CD4-positive, alpha-beta T cell (primary cell): ENCODE results near the gene RAD51B. TPM values are rescaled to one million over a fixed set of nuclear protein-coding genes. Genes with fewer than 3 reads are reported as not detected.

Source experiments
- ATAC-seq: fragments of 200-7000 bp; cut with Tn5 transposase; one replicate; pipeline ENCODE4 v1.10.0; 2022; ENCODE audit warnings: mild to moderate bottlenecking; ENCODE audit not compliant: poor library complexity
- CTCF ChIA-PET: fragments of 350-600 bp; sonication (Branson Sonifier 250); formaldehyde crosslinking; loops from one replicate; lab custom pipeline; 2021; ENCODE audit warnings: antibody characterized with exemption, inconsistent platforms; lab: Charles Lee
- POLR2A ChIA-PET: fragments of 350-600 bp; sonication (Branson Sonifier 250); formaldehyde crosslinking; loops from one replicate; lab custom pipeline; 2021; ENCODE audit warnings: antibody characterized with exemption, inconsistent platforms; lab: Charles Lee
- DNase-seq, 14 experiments: peaks; one replicate each; pipeline ENCODE4 v3.0.0-alpha.2; 2013 to 2020; ENCODE audit warnings: mixed read lengths in 2 of 14
- H3K27ac ChIP-seq, 2 donors: one replicate each; pipeline versions ENCODE4 v1.5.1 to v1.7.0; 2013; ENCODE audit warnings: low read length in 2 of 2, low read depth in 1 of 2, mild to moderate bottlenecking in 1 of 2
- H3K27me3 ChIP-seq, 2 experiments: 1 replicate in 1 of 2; 2 replicates in 1 of 2; pipeline versions ENCODE4 v1.6.1 to v1.7.0; 2013; ENCODE audit warnings: low read length in 2 of 2, control low read depth in 1 of 2, mild to moderate bottlenecking in 1 of 2, moderate library complexity in 1 of 2; ENCODE audit not compliant: insufficient read depth in 2 of 2, control insufficient read depth in 1 of 2
- H3K36me3 ChIP-seq: one replicate; pipeline ENCODE4 v1.6.1; 2013; ENCODE audit warnings: low read length, control low read depth; ENCODE audit not compliant: insufficient read depth
- H3K4me1 ChIP-seq: one replicate; pipeline ENCODE4 v1.6.1; 2013; ENCODE audit warnings: low read length, control low read depth; ENCODE audit not compliant: insufficient read depth
- H3K4me3 ChIP-seq: one replicate; pipeline ENCODE4 v1.5.1; 2013; ENCODE audit warnings: mild to moderate bottlenecking, low read length, moderate library complexity
- H3K9me3 ChIP-seq, 2 experiments: 1 replicate in 1 of 2; 2 replicates in 1 of 2; pipeline versions ENCODE4 v1.6.1 to v1.7.0; 2013; ENCODE audit warnings: low read length in 2 of 2, mild to moderate bottlenecking in 2 of 2, control low read depth in 1 of 2, moderate library complexity in 1 of 2; ENCODE audit not compliant: control insufficient read depth in 1 of 2, insufficient read depth in 1 of 2
- H3K27ac Mint-ChIP-seq: one replicate; pipeline ENCODE4 v1.8.0; 2020; ENCODE audit warnings: mixed read lengths
- H3K27me3 Mint-ChIP-seq: one replicate; pipeline ENCODE4 v1.8.0; 2021; ENCODE audit warnings: mixed read lengths
- H3K36me3 Mint-ChIP-seq: one replicate; pipeline ENCODE4 v1.8.0; 2021; ENCODE audit warnings: low read depth, mixed read lengths
- H3K4me1 Mint-ChIP-seq: one replicate; pipeline ENCODE4 v1.8.0; 2021; ENCODE audit warnings: low read depth, mixed read lengths
- H3K4me3 Mint-ChIP-seq: one replicate; pipeline ENCODE4 v1.8.0; 2020; ENCODE audit warnings: mild to moderate bottlenecking, mixed read lengths
- H3K9me3 Mint-ChIP-seq: one replicate; pipeline ENCODE4 v1.8.0; 2020; ENCODE audit warnings: mixed read lengths
- CTCF ChIP-seq: fragments of 200-600 bp; IDR thresholded peaks from one replicate; pipeline ENCODE4 v1.8.0; 2022; ENCODE audit warnings: antibody characterized with exemption, mild to moderate bottlenecking
- intact Hi-C, 2 experiments: fragments of 100-400 bp; cut with DNase I in 1 of 2; cut with micrococcal nuclease in 1 of 2; formaldehyde crosslinking; loops; one replicate each; pipeline versions ENCODE4 v1.15.1 to v1.9.0; 2023 to 2025; cut with DNase I, micrococcal nuclease
- total RNA-seq, 174 experiments: library from RNA in 2 of 174; stranded (reverse) in 2 of 174; gene quantifications; one replicate each; pipeline ENCODE4 v1.2.3 and lab custom pipeline; 2021 to 2026

The RAD51B gene
- total RNA-seq, 2 experiments from 2014 or later: 18.4 to 20.0 TPM

GRCh38 chr14:68722968-68723566 lies 903.5 kb downstream of the RAD51B start:
- no peaks in the 10 kb centered on the region for H3K27me3 Mint-ChIP-seq
- peaks cover 11% of the 10 kb centered on the region for H3K4me1 Mint-ChIP-seq
- ChIA-PET POLR2A (no interaction called here), CTCF (interaction anchor here (1.3 kb wide), 1 partner anchor 14 kb away, joined by 3 read pairs; no protein-coding TSS in a partner anchor)
- intact Hi-C loops: no loop called here
- no peak for ATAC-seq
- no peak for DNase-seq
- Histone ChIP-seq H3K4me1 (peaks cover 6% of the 10 kb centered on the region), H3K27ac (no peak overlapping the region), H3K27me3 (no peaks in the 10 kb centered on the region), H3K9me3 (peaks cover 0 to 5% of the 10 kb centered on the region in 2 experiments), H3K4me3 (no peak overlapping the region), H3K36me3 (no peaks in the 10 kb centered on the region)
- no peaks in the 10 kb centered on the region for H3K36me3 Mint-ChIP-seq
- H3K27ac Mint-ChIP-seq: no peak overlapping the region
- no peak for TF ChIP-seq CTCF
- H3K9me3 Mint-ChIP-seq: no peaks in the 10 kb centered on the region
- no peak overlapping the region for H3K4me3 Mint-ChIP-seq

GRCh38 chr14:68723808-68724268 lies 904.3 kb downstream of the RAD51B start:
- Mint-ChIP-seq H3K27ac (no peak overlapping the region), H3K36me3 (no peaks in the 10 kb centered on the region), H3K4me3 (no peak overlapping the region), H3K4me1 (peaks cover 13% of the 10 kb centered on the region), H3K27me3 (no peaks in the 10 kb centered on the region), H3K9me3 (no peaks in the 10 kb centered on the region)
- H3K27me3 ChIP-seq: no peaks in the 10 kb centered on the region
- H3K4me1 ChIP-seq: peaks cover 3% of the 10 kb centered on the region
- H3K9me3 ChIP-seq: peaks cover 0 to 5% of the 10 kb centered on the region in 2 experiments
- no peak for TF ChIP-seq CTCF
- ATAC-seq (no peak), DNase-seq (no peak)
- CTCF ChIA-PET: no interaction called here
- POLR2A ChIA-PET: no interaction called here
- H3K27ac ChIP-seq: no peak overlapping the region
- intact Hi-C loops: no loop called here
- H3K36me3 ChIP-seq: no peaks in the 10 kb centered on the region
- no peak overlapping the region for H3K4me3 ChIP-seq

GRCh38 chr14:68724914-68725313 lies 905.3 kb downstream of the RAD51B start:
- TF ChIP-seq CTCF: no peak
- Histone ChIP-seq H3K27me3 (no peaks in the 10 kb centered on the region), H3K9me3 (peaks cover 0 to 5% of the 10 kb centered on the region in 2 experiments), H3K36me3 (no peaks in the 10 kb centered on the region), H3K4me1 (peaks cover 3% of the 10 kb centered on the region), H3K27ac (no peak overlapping the region), H3K4me3 (no peak overlapping the region)
- Mint-ChIP-seq H3K4me1 (peaks cover 17% of the 10 kb centered on the region), H3K36me3 (no peaks in the 10 kb centered on the region), H3K27me3 (no peaks in the 10 kb centered on the region), H3K9me3 (no peaks in the 10 kb centered on the region), H3K27ac (no peak overlapping the region), H3K4me3 (no peak overlapping the region)
- intact Hi-C loops: no loop called here
- DNase-seq: no peak
- no peak for ATAC-seq
- ChIA-PET CTCF (interaction anchor here (0.8 kb wide), 1 partner anchor 20 kb away, joined by 3 read pairs; no protein-coding TSS in a partner anchor), POLR2A (no interaction called here)
